Suprapubic skin (tissue), 4 donors: ENCODE data around the gene MMADHC. TPM values are rescaled to one million over a fixed set of nuclear protein-coding genes. Genes with fewer than 3 reads are reported as not detected.
A peak's percentile ranks its signal among the peaks of the same experiment; 100 is the strongest.

Experiments
- DNase-seq, 2 donors: peaks; one replicate each; pipeline ENCODE4 v3.0.0-alpha.2; 2019; ENCODE audit warnings: low spot score in 2 of 2
- H3K27ac ChIP-seq: fragments of 200-600 bp; sonication (generic); one replicate; pipeline ENCODE4 v1.5.1; 2019
- H3K27me3 ChIP-seq: fragments of 200-600 bp; sonication (generic); one replicate; pipeline ENCODE4 v1.5.1; 2019
- H3K36me3 ChIP-seq: fragments of 200-600 bp; sonication (generic); one replicate; pipeline ENCODE4 v1.5.1; 2019
- H3K4me1 ChIP-seq: fragments of 200-600 bp; sonication (generic); one replicate; pipeline ENCODE4 v1.5.1; 2019
- H3K4me3 ChIP-seq: fragments of 200-600 bp; sonication (generic); one replicate; pipeline ENCODE4 v1.5.1; 2019; ENCODE audit warnings: mild to moderate bottlenecking
- H3K9me3 ChIP-seq: fragments of 200-600 bp; sonication (generic); one replicate; pipeline ENCODE4 v1.5.1; 2019
- CTCF ChIP-seq, 2 donors: fragments of 200-600 bp in 1 of 2; fragments of 450-650 bp in 1 of 2; sonication (generic) in 1 of 2; IDR thresholded peaks; one replicate each; pipeline ENCODE4 v1.5.1; 2016 to 2019; ENCODE audit warnings: antibody characterized with exemption in 2 of 2, mild to moderate bottlenecking in 1 of 2, moderate library complexity in 1 of 2
- EP300 ChIP-seq: sonication (generic); formaldehyde crosslinking; IDR thresholded peaks from one replicate; pipeline ENCODE4 v1.6.1; 2017; ENCODE audit warnings: antibody characterized with exemption
- POLR2A ChIP-seq, 2 donors: fragments of 450-650 bp; IDR thresholded peaks; one replicate each; pipeline ENCODE4 v1.6.1; 2017; ENCODE audit warnings: antibody characterized with exemption in 2 of 2, mild to moderate bottlenecking in 2 of 2, moderate library complexity in 2 of 2
- POLR2AphosphoS5 ChIP-seq, 3 donors: sonication (generic); formaldehyde crosslinking; IDR thresholded peaks; one replicate each; pipeline ENCODE4 v1.6.1; 2017; ENCODE audit warnings: antibody characterized with exemption in 3 of 3
- WGBS: methylation state at CpG from one replicate; pipeline ENCODE4 v1.1.5; 2018; 5-methylcytosine and 5-hydroxymethylcytosine counted together
- total RNA-seq, 4 donors: library from RNA; depleted of rRNA; stranded (reverse); fragments of >200 nt; gene quantifications; one replicate each; pipeline ENCODE4 v1.1.0, GENCODE V29; 2016

The MMADHC gene
- total RNA-seq, 4 donors from 2014 or later, result 46.9 to 102 (median 81.5) TPM

- H3K9me3 ChIP-seq, result no peaks in the 10 kb centered on the region
- no peak overlapping the region for H3K4me3 ChIP-seq
- H3K27ac ChIP-seq, result no peak overlapping the region
- H3K27me3 ChIP-seq, result no peaks in the 10 kb centered on the region
- H3K36me3 ChIP-seq, result no peaks in the 10 kb centered on the region
- WGBS, result 53% methylated on average over 3 of the region's 3 CpGs
- no peak for DNase-seq
- TF ChIP-seq POLR2A (IDR thresholded peaks at IDR 0.05), result no peak
- no peak for TF ChIP-seq CTCF (IDR thresholded peaks at IDR 0.05)
- TF ChIP-seq EP300, result no peak
- no peak for TF ChIP-seq POLR2AphosphoS5 (IDR thresholded peaks at IDR 0.05)
- H3K4me1 ChIP-seq, result peaks cover 8% of the 10 kb centered on the region
These were observed 13.7 kb upstream of the MMADHC start for GRCh38 chr2:149601141-149601796.

DNA sequence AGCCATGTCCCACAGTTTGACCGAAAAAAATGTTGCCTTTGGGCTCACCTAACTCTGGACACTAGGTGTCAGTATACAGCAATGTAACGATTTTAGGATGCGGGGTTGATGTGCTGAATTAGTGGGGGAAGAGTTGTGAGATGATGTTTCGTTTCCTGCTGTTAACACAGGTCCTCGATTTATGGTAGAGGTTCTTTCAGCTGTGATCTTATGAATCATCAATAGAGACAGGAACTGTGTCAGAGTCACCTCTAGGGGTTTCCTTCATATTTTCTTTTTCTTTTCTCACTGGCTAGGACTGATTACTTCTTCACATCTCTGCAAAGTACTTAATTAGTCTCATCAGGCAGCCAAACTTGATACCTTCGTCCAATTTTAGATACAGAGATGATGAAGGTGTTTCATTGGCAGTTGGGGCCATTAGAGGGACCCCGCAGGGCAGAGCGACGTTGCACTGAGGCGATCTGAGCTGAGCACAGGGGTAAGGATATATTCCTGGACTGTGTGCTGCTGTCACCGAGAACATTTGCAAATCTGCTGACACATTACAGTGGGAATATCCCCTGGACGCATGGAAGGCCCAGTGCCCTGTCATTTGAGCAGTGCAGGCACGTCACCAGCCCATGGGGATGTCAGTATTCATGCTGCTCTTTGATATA, 10.2 kb upstream of the MMADHC start:
- Histone ChIP-seq H3K4me1 (peaks cover 8% of the 10 kb centered on the region), H3K36me3 (no peaks in the 10 kb centered on the region), H3K9me3 (no peaks in the 10 kb centered on the region), H3K27me3 (no peaks in the 10 kb centered on the region), H3K27ac (no peak overlapping the region), H3K4me3 (no peak overlapping the region)
- TF ChIP-seq POLR2AphosphoS5 (IDR thresholded peaks at IDR 0.05), result peak in 1 of 3 donors; percentile 23
- no peak for TF ChIP-seq POLR2A (IDR thresholded peaks at IDR 0.05)
- TF ChIP-seq CTCF (IDR thresholded peaks at IDR 0.05), result peak; percentile 55 to 68
- TF ChIP-seq EP300, result no peak
- DNase-seq, result no peak
- 12% methylated on average over 13 of the region's 13 CpGs for WGBS

GRCh38 chr2:149597050-149597667, 9.6 kb upstream of the MMADHC start:
- no peaks in the 10 kb centered on the region for H3K9me3 ChIP-seq
- 57% methylated on average over 7 of the region's 7 CpGs for WGBS

GRCh38 chr2:149596471-149596870, 8.9 kb upstream of the MMADHC start:
- H3K9me3 ChIP-seq, result no peaks in the 10 kb centered on the region
- no peak overlapping the region for H3K27ac ChIP-seq
- H3K4me1 ChIP-seq, result peaks cover 8% of the 10 kb centered on the region
- H3K36me3 ChIP-seq, result no peaks in the 10 kb centered on the region
- H3K4me3 ChIP-seq, result no peak overlapping the region
- no peak for TF ChIP-seq POLR2A (IDR thresholded peaks at IDR 0.05)
- TF ChIP-seq EP300, result no peak
- TF ChIP-seq POLR2AphosphoS5 (IDR thresholded peaks at IDR 0.05), result no peak
- TF ChIP-seq CTCF (IDR thresholded peaks at IDR 0.05), result no peak
- DNase-seq, result no peak
- no peaks in the 10 kb centered on the region for H3K27me3 ChIP-seq
- 96% methylated on average over 7 of the region's 7 CpGs for WGBS

More at GRCh38 chr2:149597050-149597667, 9.6 kb upstream of the MMADHC start:
- no peak overlapping the region for H3K4me3 ChIP-seq
- no peaks in the 10 kb centered on the region for H3K27me3 ChIP-seq
- peaks cover 8% of the 10 kb centered on the region for H3K4me1 ChIP-seq
- H3K27ac ChIP-seq, result no peak overlapping the region
- no peaks in the 10 kb centered on the region for H3K36me3 ChIP-seq
- DNase-seq, result no peak
- TF ChIP-seq CTCF (IDR thresholded peaks at IDR 0.05), result no peak
- TF ChIP-seq POLR2AphosphoS5 (IDR thresholded peaks at IDR 0.05), result no peak
- TF ChIP-seq EP300, result no peak
- no peak for TF ChIP-seq POLR2A (IDR thresholded peaks at IDR 0.05)
